ENCODE data around the gene TCEANC2. TPM values are rescaled to one million over a fixed set of nuclear protein-coding genes. Genes with fewer than 3 reads are reported as not detected.

The TCEANC2 gene
- total RNA-seq, 2 experiments from 2014 or later: 7.7 to 8.3 TPM

- no peaks in the 10 kb centered on the region for H3K4me1 Mint-ChIP-seq
- H3K27me3 Mint-ChIP-seq: peaks cover 2% of the 10 kb centered on the region
- H3K27ac Mint-ChIP-seq: no peak overlapping the region
- H3K9me3 Mint-ChIP-seq: no peaks in the 10 kb centered on the region
- H3K36me3 Mint-ChIP-seq: no peaks in the 10 kb centered on the region
- no peak overlapping the region for H3K4me3 Mint-ChIP-seq
- no peak for DNase-seq
These were observed 86.3 kb downstream of the TCEANC2 start for GRCh38 chr1:54139711-54140110.

- H3K27me3 Mint-ChIP-seq: no peaks in the 10 kb centered on the region
- H3K36me3 Mint-ChIP-seq: no peaks in the 10 kb centered on the region
- H3K4me3 Mint-ChIP-seq: no peak overlapping the region
- no peaks in the 10 kb centered on the region for H3K4me1 Mint-ChIP-seq
- no peak for DNase-seq
- H3K9me3 Mint-ChIP-seq: no peaks in the 10 kb centered on the region
- H3K27ac Mint-ChIP-seq: no peak overlapping the region
These were observed 88.9 kb downstream of the TCEANC2 start for GRCh38 chr1:54142146-54142900.

GRCh38 chr1:54144366-54144765 lies 91.0 kb downstream of the TCEANC2 start:
- H3K4me1 Mint-ChIP-seq: no peaks in the 10 kb centered on the region
- H3K27ac Mint-ChIP-seq: no peak overlapping the region
- no peak for DNase-seq
- no peaks in the 10 kb centered on the region for H3K36me3 Mint-ChIP-seq
- no peaks in the 10 kb centered on the region for H3K9me3 Mint-ChIP-seq
- H3K27me3 Mint-ChIP-seq: no peaks in the 10 kb centered on the region
- H3K4me3 Mint-ChIP-seq: no peak overlapping the region

- Mint-ChIP-seq H3K27me3 (no peaks in the 10 kb centered on the region), H3K9me3 (no peaks in the 10 kb centered on the region), H3K36me3 (no peaks in the 10 kb centered on the region), H3K27ac (no peak overlapping the region), H3K4me3 (no peak overlapping the region), H3K4me1 (no peaks in the 10 kb centered on the region)
- no peak for DNase-seq
These were observed 96.3 kb downstream of the TCEANC2 start for GRCh38 chr1:54149734-54150133.

- Mint-ChIP-seq H3K27ac (no peak overlapping the region), H3K4me3 (no peak overlapping the region), H3K27me3 (no peaks in the 10 kb centered on the region), H3K36me3 (no peaks in the 10 kb centered on the region), H3K9me3 (no peaks in the 10 kb centered on the region), H3K4me1 (no peaks in the 10 kb centered on the region)
- no peak for DNase-seq
These were observed 97.6 kb downstream of the TCEANC2 start for GRCh38 chr1:54151013-54151412.

- DNase-seq: no peak
- Mint-ChIP-seq H3K4me3 (no peak within 1 kb of the TSS), H3K27ac (no peak within 1 kb of the TSS), H3K36me3 (no peaks in the 10 kb centered on the region), H3K27me3 (no peaks in the 10 kb centered on the region), H3K9me3 (no peaks in the 10 kb centered on the region), H3K4me1 (no peaks in the 10 kb centered on the region)
These were observed 99.3 kb downstream of the TCEANC2 start, which contains the start of gene CDCP2 for GRCh38 chr1:54152696-54153095. CDCP2 (minus strand) TSS chr1:54153000; CDS start chr1:54152922, 78 bp downstream.

GRCh38 chr1:54153535-54154439 lies 100.4 kb downstream of the TCEANC2 start:
- no peaks in the 10 kb centered on the region for H3K4me1 Mint-ChIP-seq
- no peaks in the 10 kb centered on the region for H3K9me3 Mint-ChIP-seq
- no peak for DNase-seq
- no peaks in the 10 kb centered on the region for H3K36me3 Mint-ChIP-seq
- no peak overlapping the region for H3K27ac Mint-ChIP-seq
- no peak overlapping the region for H3K4me3 Mint-ChIP-seq
- no peaks in the 10 kb centered on the region for H3K27me3 Mint-ChIP-seq

Other genes starting within 250 kb of the TCEANC2 start
- 10 to 100 TPM; 44.2 to 50.4 TPM for gene NDC1, start 215.3 kb upstream of the TCEANC2 start, total RNA-seq
- gene YIPF1, start 163.8 kb upstream of the TCEANC2 start, total RNA-seq: 10 to 100 TPM; 14.5 to 16.5 TPM
- not detected for gene DIO1, start 159.4 kb upstream of the TCEANC2 start, total RNA-seq
- gene IFT25, start 107.9 kb upstream of the TCEANC2 start, total RNA-seq: 10 to 100 TPM; 53.2 to 59.1 TPM
- gene LRRC42, start 107.3 kb upstream of the TCEANC2 start, total RNA-seq: 10 to 100 TPM; 29.0 to 30.1 TPM
- gene LDLRAD1, start 35.4 kb upstream of the TCEANC2 start, total RNA-seq: not detected
- gene TMEM59, start 404 bp upstream of the TCEANC2 start, total RNA-seq: 10 to 100 TPM; 89.4 to 97.7 TPM
- gene CDCP2, start 99.4 kb downstream of the TCEANC2 start, total RNA-seq: not detected
- gene CYB5RL, start 146.4 kb downstream of the TCEANC2 start, total RNA-seq: 10 to 100 TPM in 1 of 2 experiments, 1 to 10 TPM in 1; 9.1 to 10.6 TPM
- gene MRPL37, start 146.6 kb downstream of the TCEANC2 start, total RNA-seq: 100 to 1,000 TPM; 206 to 216 TPM